ENCODE measurements around the gene MYO16.

Gene MYO16

GRCh38 chr13:108629181-108629752 lies at the start of gene MYO16:
Gene MYO16 (plus strand): TSS chr13:108629611. CDS start chr13:108629845, 234 bp downstream.
- DNase-seq, result no peak

GRCh38 chr13:108586826-108587225 lies 42.6 kb upstream of the MYO16 start:
- no peak for DNase-seq

- DNase-seq, result no peak
Measured at GRCh38 chr13:108588516-108588915, 40.9 kb upstream of the MYO16 start.

- no peak for DNase-seq
Measured at GRCh38 chr13:108594153-108594552, 35.3 kb upstream of the MYO16 start.

GRCh38 chr13:108595436-108596274 lies 33.8 kb upstream of the MYO16 start:
- DNase-seq, result peak; percentile 7

- DNase-seq, result no peak
Measured at GRCh38 chr13:108597943-108598342, 31.5 kb upstream of the MYO16 start.

GRCh38 chr13:108606424-108606823 lies 23.0 kb upstream of the MYO16 start:
- DNase-seq, result no peak

- peak; percentile 34 for DNase-seq
Measured at GRCh38 chr13:108609353-108609752, 20.1 kb upstream of the MYO16 start.

- DNase-seq, result no peak
Measured at GRCh38 chr13:108610507-108610906, 18.9 kb upstream of the MYO16 start.

- no peak for DNase-seq
Measured at GRCh38 chr13:108615241-108615640, 14.2 kb upstream of the MYO16 start.

GRCh38 chr13:108618233-108618632 lies 11.2 kb upstream of the MYO16 start:
- DNase-seq, result no peak

- DNase-seq, result no peak
Measured at GRCh38 chr13:108621462-108621861, 7.9 kb upstream of the MYO16 start.

GRCh38 chr13:108624108-108624507 lies 5.3 kb upstream of the MYO16 start:
- no peak for DNase-seq

GRCh38 chr13:108624979-108625378 lies 4.4 kb upstream of the MYO16 start:
- no peak for DNase-seq

GRCh38 chr13:108629988-108630387 lies 577 bp downstream of the MYO16 start:
- DNase-seq, result no peak

- DNase-seq, result no peak
Measured at GRCh38 chr13:108632649-108633167, 3.3 kb downstream of the MYO16 start.

GRCh38 chr13:108638901-108639300 lies 9.5 kb downstream of the MYO16 start:
- DNase-seq, result no peak

GRCh38 chr13:108643646-108644353 lies 14.4 kb downstream of the MYO16 start:
- no peak for DNase-seq

GRCh38 chr13:108645376-108645775 lies 16.0 kb downstream of the MYO16 start:
- DNase-seq, result no peak

GRCh38 chr13:108650271-108650670 lies 20.9 kb downstream of the MYO16 start:
- DNase-seq, result no peak

- no peak for DNase-seq
Measured at GRCh38 chr13:108656742-108657141, 27.3 kb downstream of the MYO16 start.

- no peak for DNase-seq
Measured at GRCh38 chr13:108657519-108657918, 28.1 kb downstream of the MYO16 start.

- DNase-seq, result no peak
Measured at GRCh38 chr13:108662528-108662927, 33.1 kb downstream of the MYO16 start.

- no peak for DNase-seq
Measured at GRCh38 chr13:108663710-108664109, 34.3 kb downstream of the MYO16 start.

All from NCI-H1694 treated with DMSO at 0.1 percent for 48 hours (cell line).